Measurements from ENCODE around the gene MCTP2. TPM values are rescaled to one million over a fixed set of nuclear protein-coding genes. Genes with fewer than 3 reads are reported as not detected.
"Not testable (repeated sequence)": the region's sequence is repeated elsewhere in the genome, so short reads cannot be mapped to it uniquely, and the experiment has no call there.

The MCTP2 gene
- total and polyA plus RNA-seq, 9 of the 15 experiments (the other 6 are each of a cell fraction or from before 2014, with no cell fraction given), result 0.07 TPM; not detected in 8

GRCh38 chr15:94243003-94243402 is 11.6 kb downstream of the MCTP2 start:
- H3K9me1 ChIP-seq (ENCODE audit: control insufficient read depth, insufficient read depth, low read length); H2AFZ ChIP-seq (ENCODE audit: low read depth, low read length); H3K9me3 ChIP-seq (replicated peaks; ENCODE audit: control insufficient read depth, insufficient read depth, low read depth, low read length); H3K36me3 ChIP-seq (ENCODE audit: control insufficient read depth, insufficient read depth, low read length); H4K20me1 ChIP-seq (replicated peaks; ENCODE audit: control insufficient read depth, insufficient read depth, low read length); H3K9ac ChIP-seq (ENCODE audit: insufficient read depth in 1 of 2, low read depth in 2 of 2, low read length in 2 of 2); H3K4me3 ChIP-seq; DNase-seq (ENCODE audit: extremely low read depth in 1 of 4, low spot score in 3 of 4); CTCF ChIA-PET (ENCODE audit: low intra/inter-chr PET ratio); intact Hi-C loops (cut with micrococcal nuclease); H3K27me3 ChIP-seq (ENCODE audit: control insufficient read depth in 2 of 2, insufficient read depth in 2 of 2, low read length in 2 of 2); in situ Hi-C loops (cut with MboI); H3K4me1 ChIP-seq (replicated peaks in 1 of 2; ENCODE audit: control insufficient read depth in 2 of 2, insufficient read depth in 2 of 2, low read length in 2 of 2); BruUV-seq (replicated peaks); H3K4me2 ChIP-seq (ENCODE audit: insufficient read depth, low read length); H3K79me2 ChIP-seq (ENCODE audit: control insufficient read depth, insufficient read depth, low read length); FAIRE-seq; H3K27ac ChIP-seq (ENCODE audit: extremely low read depth, low read depth, low read length); POLR2A ChIA-PET; ATAC-seq: not testable (repeated sequence)
- TF ChIP-seq SLC30A9 (CRISPR knock-in tag; IDR thresholded peaks at IDR 0.05), result peak; percentile 88; the same call in 1 of the 2 replicates
- 0 out of 2 replicates have a peak, but pooled peaks have one; percentile 58 for TF ChIP-seq ZNF140 (CRISPR knock-in tag; IDR thresholded peaks at IDR 0.05)
- TF ChIP-seq GABPB2 (CRISPR knock-in tag; conservative IDR thresholded peaks at IDR 0.05), result peak; percentile 74; the same call in 1 of the 2 replicates
- 0 out of 2 replicates have a peak, but pooled peaks have one; percentile 64 for TF ChIP-seq HOXB6 (CRISPR knock-in tag; IDR thresholded peaks at IDR 0.05; ENCODE audit: borderline replicate concordance)
- peak in 1 of 3 experiments; percentile 32; a peak in 1 of 6 replicates for TF ChIP-seq ZBTB11 (CRISPR knock-in tag; IDR thresholded peaks at IDR 0.05)
- peak; percentile 34; the same call in 1 of the 2 replicates for TF ChIP-seq ZNF707 (CRISPR knock-in tag; conservative IDR thresholded peaks at IDR 0.05)
- TF ChIP-seq NFIX (CRISPR knock-in tag; IDR thresholded peaks at IDR 0.05; ENCODE audit: low read depth), result peak; percentile 33; the same call in 1 of the 2 replicates
- TF ChIP-seq MTF1 (CRISPR knock-in tag; IDR thresholded peaks at IDR 0.05; ENCODE audit: borderline replicate concordance), result 0 out of 2 replicates have a peak, but pooled peaks have one; percentile 41
- peak; percentile 94; the same call in 1 of the 2 replicates for TF ChIP-seq ZNF277 (CRISPR knock-in tag; IDR thresholded peaks at IDR 0.05; ENCODE audit: borderline replicate concordance)
- 82% methylated on average over 31 of the region's 33 CpGs for WGBS (ENCODE audit: insufficient coverage, low coverage, missing lambda C conversion rate)

All from K562 (cell line).